Neutrophil (primary cell): Measurements from ENCODE around the gene PCBD2.
"Not testable (repeated sequence)": the region's sequence is repeated elsewhere in the genome, so short reads cannot be mapped to it uniquely, and the experiment has no call there.

Experiments
- H3K27ac ChIP-seq: fragments of 200-600 bp; sonication (generic); 2 replicates; pipeline ENCODE4 v1.5.1; 2016; ENCODE audit warnings: mild to moderate bottlenecking, moderate library complexity
- H3K27me3 ChIP-seq: fragments of 200-600 bp; sonication (generic); 2 replicates; pipeline ENCODE4 v1.6.0; 2016; ENCODE audit warnings: mild to moderate bottlenecking
- H3K36me3 ChIP-seq: fragments of 200-600 bp; sonication (generic); 2 replicates; pipeline ENCODE4 v1.5.1; 2017
- H3K4me1 ChIP-seq, 2 experiments: fragments of 200-600 bp in 1 of 2; sonication (generic) in 1 of 2; 1 replicate in 1 of 2; 2 replicates in 1 of 2; pipeline versions ENCODE4 v1.5.1 to v1.6.1; 2013 to 2016; ENCODE audit warnings: low read depth in 1 of 2, low read length in 1 of 2, mild to moderate bottlenecking in 1 of 2, moderate library complexity in 1 of 2; ENCODE audit not compliant: control insufficient read depth in 1 of 2, insufficient read depth in 1 of 2
- H3K4me3 ChIP-seq, 2 experiments: fragments of 200-600 bp in 1 of 2; sonication (generic) in 1 of 2; 1 replicate in 1 of 2; 2 replicates in 1 of 2; pipeline ENCODE4 v1.5.1; 2013 to 2016; ENCODE audit warnings: low read depth in 1 of 2, low read length in 1 of 2, mild to moderate bottlenecking in 1 of 2, moderate library complexity in 1 of 2
- H3K9me3 ChIP-seq: fragments of 200-600 bp; sonication (generic); 2 replicates; pipeline ENCODE4 v1.5.1; 2016
- TF ChIP-seq, protein P1 (sequence below): fragments of 200-600 bp; sonication (generic); IDR thresholded peaks from 2 replicates; pipeline ENCODE4 v1.5.1; 2016; ENCODE audit warnings: antibody characterized with exemption

PCBD2 gene

DNA sequence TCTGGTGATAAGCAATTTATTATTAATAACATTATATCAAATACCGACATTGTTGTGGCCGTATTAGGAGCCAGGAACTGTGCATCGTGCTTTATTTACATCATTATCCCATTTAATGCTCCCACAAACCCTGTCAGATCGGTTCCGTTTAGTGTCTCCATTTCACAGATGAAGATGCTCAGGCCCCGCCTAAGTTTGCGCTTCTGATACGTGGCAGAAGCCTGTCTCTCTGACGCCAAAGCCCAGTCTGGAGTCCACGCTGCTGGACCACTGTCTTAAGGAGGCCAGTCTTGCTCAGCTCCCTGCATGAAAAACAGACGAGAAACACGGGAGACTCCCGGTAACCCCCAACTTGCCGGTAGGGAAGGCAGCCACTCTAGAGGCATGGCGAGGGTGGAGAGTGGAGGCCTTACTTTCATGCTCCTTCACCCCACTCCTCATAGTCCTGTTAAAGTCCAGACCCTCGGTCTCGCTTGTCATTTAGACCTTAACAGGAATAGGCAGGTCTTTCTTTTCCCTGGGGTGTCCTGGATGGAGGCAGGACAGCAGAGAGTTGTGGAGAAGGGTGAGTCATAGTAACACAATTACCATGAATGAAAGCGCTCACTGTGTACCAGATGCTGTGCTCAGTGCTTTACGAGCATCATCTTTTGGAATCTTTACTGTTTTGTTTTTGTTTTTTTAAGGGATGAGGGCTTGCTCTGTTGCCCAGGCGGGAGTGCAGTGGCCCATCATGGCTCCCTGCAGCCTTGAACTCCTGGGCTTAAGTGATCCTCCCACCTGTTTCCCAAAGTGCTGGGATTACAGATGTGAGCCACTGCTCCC, 29.9 kb upstream of the PCBD2 start:
- Histone ChIP-seq H3K9me3 (no peaks in the 10 kb centered on the region), H3K27me3 (no peaks in the 10 kb centered on the region), H3K36me3 (no peaks in the 10 kb centered on the region), H3K27ac (peak overlapping the region; percentile 91), H3K4me1 (peaks cover 15 to 19% of the 10 kb centered on the region in 2 experiments), H3K4me3 (peak overlapping the region; percentile 88 to 91)
- TF ChIP-seq, protein P1, sequence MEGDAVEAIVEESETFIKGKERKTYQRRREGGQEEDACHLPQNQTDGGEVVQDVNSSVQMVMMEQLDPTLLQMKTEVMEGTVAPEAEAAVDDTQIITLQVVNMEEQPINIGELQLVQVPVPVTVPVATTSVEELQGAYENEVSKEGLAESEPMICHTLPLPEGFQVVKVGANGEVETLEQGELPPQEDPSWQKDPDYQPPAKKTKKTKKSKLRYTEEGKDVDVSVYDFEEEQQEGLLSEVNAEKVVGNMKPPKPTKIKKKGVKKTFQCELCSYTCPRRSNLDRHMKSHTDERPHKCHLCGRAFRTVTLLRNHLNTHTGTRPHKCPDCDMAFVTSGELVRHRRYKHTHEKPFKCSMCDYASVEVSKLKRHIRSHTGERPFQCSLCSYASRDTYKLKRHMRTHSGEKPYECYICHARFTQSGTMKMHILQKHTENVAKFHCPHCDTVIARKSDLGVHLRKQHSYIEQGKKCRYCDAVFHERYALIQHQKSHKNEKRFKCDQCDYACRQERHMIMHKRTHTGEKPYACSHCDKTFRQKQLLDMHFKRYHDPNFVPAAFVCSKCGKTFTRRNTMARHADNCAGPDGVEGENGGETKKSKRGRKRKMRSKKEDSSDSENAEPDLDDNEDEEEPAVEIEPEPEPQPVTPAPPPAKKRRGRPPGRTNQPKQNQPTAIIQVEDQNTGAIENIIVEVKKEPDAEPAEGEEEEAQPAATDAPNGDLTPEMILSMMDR, result no peak

- H3K4me1 ChIP-seq, result peaks cover 15 to 19% of the 10 kb centered on the region in 2 experiments
Observed at GRCh38 chr5:134877159-134877558, 27.8 kb upstream of the PCBD2 start.

GRCh38 chr5:134878403-134878802, 26.5 kb upstream of the PCBD2 start:
- H3K36me3 ChIP-seq, result no peaks in the 10 kb centered on the region
- H3K27me3 ChIP-seq, result no peaks in the 10 kb centered on the region
- no peak overlapping the region for H3K4me3 ChIP-seq
- H3K27ac ChIP-seq, result no peak overlapping the region
- no peaks in the 10 kb centered on the region for H3K9me3 ChIP-seq
- H3K4me1 ChIP-seq, result peaks cover 15 to 19% of the 10 kb centered on the region in 2 experiments
- TF ChIP-seq, protein P1, result no peak

More at GRCh38 chr5:134877159-134877558, 27.8 kb upstream of the PCBD2 start:
- H3K9me3 ChIP-seq, result no peaks in the 10 kb centered on the region
- H3K27ac ChIP-seq, result no peak overlapping the region
- TF ChIP-seq, protein P1, result no peak
- no peaks in the 10 kb centered on the region for H3K27me3 ChIP-seq
- no peak overlapping the region for H3K4me3 ChIP-seq
- no peaks in the 10 kb centered on the region for H3K36me3 ChIP-seq

DNA sequence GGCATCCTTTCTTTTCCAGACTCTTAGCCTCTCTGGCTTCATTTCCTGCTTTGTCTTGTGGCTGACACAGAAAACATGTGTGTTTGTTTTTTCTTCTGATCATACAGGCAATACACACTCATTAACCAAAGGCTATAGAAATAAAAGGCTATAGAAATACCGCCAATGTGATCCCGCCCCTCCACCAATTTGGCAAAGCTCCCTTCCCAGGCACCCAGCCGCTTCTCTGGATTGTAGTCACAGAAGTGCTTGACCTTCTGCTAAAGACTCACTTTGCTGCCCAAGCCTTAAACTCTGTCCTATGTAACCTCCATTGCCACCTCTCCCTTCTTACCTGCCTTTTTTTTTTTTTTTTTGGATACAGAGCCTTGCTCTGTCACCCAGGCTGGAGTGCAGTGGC, 25.5 kb upstream of the PCBD2 start:
- TF ChIP-seq, protein P1, result no peak
- Histone ChIP-seq H3K36me3 (no peaks in the 10 kb centered on the region), H3K27ac (no peak overlapping the region), H3K4me1 (peaks cover 10% of the 10 kb centered on the region in 2 experiments), H3K27me3 (no peaks in the 10 kb centered on the region), H3K9me3 (no peaks in the 10 kb centered on the region), H3K4me3 (no peak overlapping the region)

- not testable (repeated sequence) for H3K27me3 ChIP-seq, H3K9me3 ChIP-seq, H3K4me3 ChIP-seq, H3K36me3 ChIP-seq, H3K27ac ChIP-seq, H3K4me1 ChIP-seq
Observed at GRCh38 chr5:134880937-134881336, 24.0 kb upstream of the PCBD2 start.

GRCh38 chr5:134881711-134882110, 23.2 kb upstream of the PCBD2 start:
- H3K27ac ChIP-seq, H3K4me1 ChIP-seq, H3K9me3 ChIP-seq, H3K4me3 ChIP-seq, H3K27me3 ChIP-seq, H3K36me3 ChIP-seq: not testable (repeated sequence)
